Activated T-helper 1 cell treated with anti-CD3 and anti-CD28 coated beads, Interleukin-12 subunit alpha, Interleukin-12 subunit beta, Interleukin-2, Interleukin-4 antibody, amounts not matched to agents 30 ng/mL and 10 ng/mL and 1 ng/mL, durations not matched to agents 14 hours and 24 hours and 36 hours (primary cell): ENCODE measurements around the gene LRRC75A. TPM values are rescaled to one million over a fixed set of nuclear protein-coding genes. Genes with fewer than 3 reads are reported as not detected.

Experiments
- DNase-seq: peaks from one replicate; pipeline ENCODE4 v3.0.0; 2021; ENCODE audit warnings: low spot score
- H3K27ac Mint-ChIP-seq: one replicate; pipeline ENCODE4 v1.8.0; 2021; ENCODE audit warnings: mild to moderate bottlenecking, mixed read lengths
- H3K27me3 Mint-ChIP-seq: one replicate; pipeline ENCODE4 v1.8.0; 2022; ENCODE audit warnings: mild to moderate bottlenecking, moderate library complexity, mixed read lengths; ENCODE audit not compliant: insufficient read depth
- H3K36me3 Mint-ChIP-seq: one replicate; pipeline ENCODE4 v1.8.0; 2021; ENCODE audit warnings: low read depth, mixed read lengths
- H3K4me1 Mint-ChIP-seq: one replicate; pipeline ENCODE4 v1.8.0; 2021; ENCODE audit warnings: low read depth, mixed read lengths
- H3K4me3 Mint-ChIP-seq: one replicate; pipeline ENCODE4 v1.8.0; 2021; ENCODE audit warnings: mild to moderate bottlenecking, moderate library complexity, mixed read lengths
- H3K9me3 Mint-ChIP-seq: one replicate; pipeline ENCODE4 v1.8.0; 2021; ENCODE audit warnings: mixed read lengths
- intact Hi-C: fragments of 100-400 bp; cut with micrococcal nuclease; formaldehyde crosslinking; loops from one replicate; pipeline ENCODE4 v1.15.1; 2024
- total RNA-seq: library from RNA; stranded (reverse); gene quantifications from 2 replicates; pipeline ENCODE4 v1.2.3, GENCODE V29; 2022

Gene LRRC75A
- total RNA-seq, 1 donor from 2014 or later: 1.6 TPM

GRCh38 chr17:16488968-16489337 lies 3.0 kb downstream of the LRRC75A start:
- Mint-ChIP-seq H3K9me3 (no peaks in the 10 kb centered on the region), H3K4me1 (no peaks in the 10 kb centered on the region), H3K4me3 (no peak overlapping the region), H3K36me3 (no peaks in the 10 kb centered on the region), H3K27me3 (peaks cover 24% of the 10 kb centered on the region), H3K27ac (no peak overlapping the region)
- intact Hi-C loops: no loop called here
- no peak for DNase-seq

GRCh38 chr17:16488186-16488967 lies 3.6 kb downstream of the LRRC75A start:
- no peak for DNase-seq
- Mint-ChIP-seq H3K36me3 (no peaks in the 10 kb centered on the region), H3K4me1 (no peaks in the 10 kb centered on the region), H3K4me3 (no peak overlapping the region), H3K9me3 (no peaks in the 10 kb centered on the region), H3K27me3 (peaks cover 18% of the 10 kb centered on the region), H3K27ac (no peak overlapping the region)
- intact Hi-C loops: no loop called here

DNA sequence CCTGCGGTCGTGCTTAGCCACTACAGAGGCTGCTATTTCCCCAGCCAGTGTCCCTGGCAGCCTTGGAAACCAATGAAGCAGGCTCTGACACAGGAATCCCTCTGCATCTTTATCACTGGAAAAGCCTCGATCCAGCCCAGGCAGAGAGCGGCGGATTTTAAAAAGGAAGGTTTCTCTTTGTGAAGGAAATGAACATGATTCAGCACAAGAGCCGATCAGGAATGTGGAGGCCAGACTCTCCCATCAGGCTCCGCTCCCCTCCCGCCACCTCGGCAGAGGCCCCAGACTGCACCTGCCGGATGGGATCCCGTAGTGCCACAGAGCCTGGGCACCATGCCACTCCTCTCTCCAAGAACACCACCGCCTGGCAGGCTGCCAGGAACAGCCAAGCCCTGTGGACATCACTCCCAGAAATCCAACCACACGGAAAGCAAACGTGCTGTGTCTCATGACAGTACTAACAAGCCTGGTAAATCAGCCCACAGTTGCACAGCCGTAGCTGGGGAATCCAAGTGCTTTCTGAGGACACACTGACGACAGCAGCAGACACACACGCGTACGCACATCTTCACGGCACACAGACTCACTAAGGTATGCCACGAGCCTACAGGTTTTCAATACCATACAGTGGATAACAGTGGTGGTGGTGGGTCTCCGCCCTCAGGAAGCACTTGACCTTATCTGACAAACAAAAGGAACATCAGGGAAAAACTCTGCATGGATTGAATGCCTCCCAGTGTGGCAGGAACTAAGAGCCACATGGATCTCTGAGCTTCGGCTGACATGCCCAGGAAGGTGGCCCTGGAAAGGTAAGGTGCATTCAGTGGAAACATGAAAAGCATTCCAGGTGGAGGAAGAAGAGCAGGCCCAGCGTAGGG lies 5.4 kb downstream of the LRRC75A start:
- H3K27ac Mint-ChIP-seq: no peak overlapping the region

GRCh38 chr17:16484445-16485175 lies 7.4 kb downstream of the LRRC75A start:
- DNase-seq: no peak
- no peaks in the 10 kb centered on the region for H3K4me1 Mint-ChIP-seq
- intact Hi-C loops: no loop called here
- H3K36me3 Mint-ChIP-seq: no peaks in the 10 kb centered on the region
- no peak overlapping the region for H3K4me3 Mint-ChIP-seq
- H3K27me3 Mint-ChIP-seq: peaks cover 6% of the 10 kb centered on the region
- no peaks in the 10 kb centered on the region for H3K9me3 Mint-ChIP-seq
- H3K27ac Mint-ChIP-seq: no peak overlapping the region

More for the DNA sequence above, 5.4 kb downstream of the LRRC75A start:
- Mint-ChIP-seq H3K9me3 (no peaks in the 10 kb centered on the region), H3K27me3 (peaks cover 16% of the 10 kb centered on the region), H3K4me1 (no peaks in the 10 kb centered on the region), H3K36me3 (no peaks in the 10 kb centered on the region), H3K4me3 (no peak overlapping the region)
- intact Hi-C loops: no loop called here
- DNase-seq: no peak

- Mint-ChIP-seq H3K27me3 (peaks cover 3% of the 10 kb centered on the region), H3K36me3 (no peaks in the 10 kb centered on the region), H3K27ac (no peak overlapping the region), H3K4me1 (no peaks in the 10 kb centered on the region), H3K9me3 (no peaks in the 10 kb centered on the region), H3K4me3 (no peak overlapping the region)
- intact Hi-C loops: no loop called here
- DNase-seq: no peak
Observed at GRCh38 chr17:16483021-16483645, 8.9 kb downstream of the LRRC75A start.

DNA sequence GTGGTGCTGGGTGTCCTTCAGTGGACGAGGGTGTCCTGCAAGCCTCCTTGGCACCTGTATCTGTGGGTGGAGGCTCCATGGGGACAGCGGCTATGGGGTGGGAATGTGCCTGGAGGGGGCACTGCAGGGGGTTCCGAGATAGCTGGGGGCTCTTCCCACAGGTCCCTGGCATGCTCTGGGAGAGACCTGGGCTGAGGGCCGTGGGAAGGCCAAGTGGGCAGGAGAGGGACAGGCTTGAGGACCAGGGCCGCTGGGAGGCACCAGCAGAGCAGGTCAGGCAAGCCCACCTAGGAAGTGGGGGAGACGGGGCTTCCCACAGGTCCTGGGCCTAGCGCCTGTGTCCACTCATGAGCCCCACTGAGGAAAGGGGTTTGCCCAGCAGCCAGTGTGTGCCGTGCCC lies 9.7 kb downstream of the LRRC75A start:
- H3K4me3 Mint-ChIP-seq: no peak overlapping the region
- intact Hi-C loops: no loop called here
- no peak overlapping the region for H3K27ac Mint-ChIP-seq
- no peaks in the 10 kb centered on the region for H3K36me3 Mint-ChIP-seq
- no peaks in the 10 kb centered on the region for H3K9me3 Mint-ChIP-seq
- DNase-seq: no peak
- H3K27me3 Mint-ChIP-seq: peaks cover 3% of the 10 kb centered on the region
- no peaks in the 10 kb centered on the region for H3K4me1 Mint-ChIP-seq

GRCh38 chr17:16480995-16481394 lies 11.0 kb downstream of the LRRC75A start:
- no peaks in the 10 kb centered on the region for H3K9me3 Mint-ChIP-seq
- no peaks in the 10 kb centered on the region for H3K36me3 Mint-ChIP-seq
- intact Hi-C loops: no loop called here
- H3K27ac Mint-ChIP-seq: no peak overlapping the region
- H3K4me1 Mint-ChIP-seq: no peaks in the 10 kb centered on the region
- no peaks in the 10 kb centered on the region for H3K27me3 Mint-ChIP-seq
- H3K4me3 Mint-ChIP-seq: no peak overlapping the region
- no peak for DNase-seq

DNA sequence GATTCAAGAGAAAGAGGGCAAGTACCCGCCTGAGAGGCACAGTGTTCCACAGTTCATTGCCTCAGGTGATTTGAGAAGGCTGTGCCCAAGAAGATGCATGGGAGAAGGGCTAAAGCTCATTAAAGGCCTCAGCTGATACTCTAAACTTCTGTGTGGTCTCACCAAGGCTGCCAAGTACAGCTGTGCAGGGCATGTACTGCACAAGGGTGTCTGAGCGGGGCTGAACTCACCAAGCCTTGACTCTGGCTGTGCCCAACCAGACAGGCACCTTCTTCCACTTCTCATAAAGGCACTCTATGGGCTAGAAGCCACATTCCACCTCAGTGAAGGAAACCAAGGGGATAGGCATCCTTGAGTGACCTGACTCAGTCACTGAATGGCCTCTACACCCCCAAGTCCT lies 12.7 kb downstream of the LRRC75A start:
- intact Hi-C loops: no loop called here
- Mint-ChIP-seq H3K9me3 (no peaks in the 10 kb centered on the region), H3K27ac (no peak overlapping the region), H3K4me3 (no peak overlapping the region), H3K36me3 (no peaks in the 10 kb centered on the region), H3K27me3 (no peaks in the 10 kb centered on the region), H3K4me1 (no peaks in the 10 kb centered on the region)
- no peak for DNase-seq

- no peaks in the 10 kb centered on the region for H3K36me3 Mint-ChIP-seq
- H3K9me3 Mint-ChIP-seq: no peaks in the 10 kb centered on the region
Observed at GRCh38 chr17:16478649-16479048, 13.3 kb downstream of the LRRC75A start.

GRCh38 chr17:16477666-16478065 lies 14.3 kb downstream of the LRRC75A start:
- Mint-ChIP-seq H3K36me3 (no peaks in the 10 kb centered on the region), H3K27ac (no peak overlapping the region), H3K4me3 (no peak overlapping the region), H3K4me1 (no peaks in the 10 kb centered on the region), H3K9me3 (no peaks in the 10 kb centered on the region), H3K27me3 (no peaks in the 10 kb centered on the region)
- intact Hi-C loops: no loop called here
- no peak for DNase-seq

More at GRCh38 chr17:16478649-16479048, 13.3 kb downstream of the LRRC75A start:
- intact Hi-C loops: no loop called here
- DNase-seq: no peak
- no peaks in the 10 kb centered on the region for H3K27me3 Mint-ChIP-seq
- no peaks in the 10 kb centered on the region for H3K4me1 Mint-ChIP-seq
- no peak overlapping the region for H3K4me3 Mint-ChIP-seq
- no peak overlapping the region for H3K27ac Mint-ChIP-seq

GRCh38 chr17:16477255-16477654 lies 14.7 kb downstream of the LRRC75A start:
- DNase-seq: no peak
- H3K9me3 Mint-ChIP-seq: no peaks in the 10 kb centered on the region
- no peaks in the 10 kb centered on the region for H3K36me3 Mint-ChIP-seq
- H3K4me3 Mint-ChIP-seq: no peak overlapping the region
- no peak overlapping the region for H3K27ac Mint-ChIP-seq
- H3K4me1 Mint-ChIP-seq: no peaks in the 10 kb centered on the region
- intact Hi-C loops: no loop called here
- H3K27me3 Mint-ChIP-seq: no peaks in the 10 kb centered on the region

- no peaks in the 10 kb centered on the region for H3K9me3 Mint-ChIP-seq
- no peak overlapping the region for H3K4me3 Mint-ChIP-seq
- H3K36me3 Mint-ChIP-seq: peaks cover 4% of the 10 kb centered on the region
- H3K4me1 Mint-ChIP-seq: peaks cover 16% of the 10 kb centered on the region
- DNase-seq: no peak
- intact Hi-C loops: no loop called here
- H3K27ac Mint-ChIP-seq: no peak overlapping the region
- H3K27me3 Mint-ChIP-seq: no peaks in the 10 kb centered on the region
Observed at GRCh38 chr17:16475179-16475704, 16.8 kb downstream of the LRRC75A start.
